T-helper 22 cell (primary cell): ENCODE measurements around the gene TWNK.

Experiments used
- DNase-seq: peaks from one replicate; pipeline ENCODE4 v3.0.0-alpha.2; 2020; ENCODE audit warnings: low read depth

Gene TWNK

DNA sequence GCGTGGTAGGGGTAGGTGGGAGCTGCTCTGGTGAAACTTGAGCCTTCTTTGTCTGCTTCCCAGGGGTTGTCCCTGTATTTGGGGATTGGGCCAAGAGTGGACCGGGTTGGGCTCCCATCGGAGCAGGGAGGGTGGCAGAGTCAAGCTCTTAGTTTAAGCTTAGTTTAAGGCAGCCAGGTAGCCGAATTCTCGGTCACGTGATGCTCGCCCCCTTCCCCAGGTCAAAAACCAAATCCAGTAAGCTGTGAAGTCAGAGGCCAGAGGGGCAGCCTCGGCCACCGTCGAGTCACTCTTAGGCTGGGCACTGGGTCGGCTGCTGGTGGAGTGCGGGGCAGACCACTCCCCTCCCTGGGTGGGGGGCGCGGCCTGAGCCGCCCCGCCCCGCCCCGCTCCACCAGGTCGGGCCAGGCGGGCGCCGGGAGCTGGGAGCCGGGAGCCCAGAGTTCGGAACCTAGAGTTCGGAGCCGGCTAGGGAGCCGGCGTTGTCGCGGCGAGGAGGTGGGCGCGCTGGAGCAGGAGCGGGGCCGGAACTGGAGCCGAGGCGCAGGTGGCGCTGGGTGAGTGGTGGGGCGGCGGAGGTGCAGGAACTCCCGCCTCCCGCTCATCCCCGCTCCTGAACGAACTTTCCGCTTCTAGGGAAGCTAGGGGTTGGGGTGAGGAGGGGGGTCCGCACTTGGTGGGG, 9.5 kb downstream of the TWNK start:
- DNase-seq = peak; percentile 18

DNA sequence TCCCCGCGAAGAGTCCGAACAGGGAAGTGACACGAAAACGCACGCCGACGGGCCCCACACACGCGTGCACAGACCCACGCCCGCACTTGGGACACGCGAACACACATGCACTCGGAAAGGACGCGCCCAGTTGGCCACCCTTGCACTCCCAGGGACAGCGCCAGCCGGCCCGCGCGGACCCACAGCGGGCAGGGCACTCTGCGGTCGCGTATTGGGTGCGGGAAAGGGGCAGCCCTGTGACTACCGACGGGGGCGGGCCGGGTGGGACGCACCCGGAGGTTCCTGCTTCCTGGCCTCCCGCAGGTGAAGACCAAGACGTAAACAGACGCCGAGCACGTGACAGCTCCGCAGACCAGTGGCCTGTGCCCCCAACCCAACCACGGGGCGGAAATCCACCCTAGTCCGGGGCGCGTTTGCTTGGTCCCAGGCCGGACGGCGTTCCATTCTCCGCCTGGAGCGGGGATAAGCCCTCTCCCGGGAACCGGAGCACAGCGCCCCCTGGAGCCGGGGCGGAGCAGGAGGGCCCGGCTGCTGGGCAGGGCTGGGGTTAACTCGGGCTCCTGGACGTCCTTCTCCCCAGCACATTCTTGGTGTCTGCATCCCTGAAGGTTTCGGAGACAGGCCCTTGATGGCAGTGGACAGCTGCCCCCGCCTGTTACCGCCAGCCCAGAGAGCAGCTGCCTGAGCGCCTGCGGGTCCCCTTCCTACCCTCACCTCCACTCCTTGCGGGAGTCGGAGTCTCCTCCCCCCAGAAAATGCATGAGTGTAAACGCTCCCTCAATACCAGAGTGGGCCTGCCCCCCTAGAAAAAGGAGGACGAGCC, 10.2 kb downstream of the TWNK start:
- peak; percentile 64 for DNase-seq

DNA sequence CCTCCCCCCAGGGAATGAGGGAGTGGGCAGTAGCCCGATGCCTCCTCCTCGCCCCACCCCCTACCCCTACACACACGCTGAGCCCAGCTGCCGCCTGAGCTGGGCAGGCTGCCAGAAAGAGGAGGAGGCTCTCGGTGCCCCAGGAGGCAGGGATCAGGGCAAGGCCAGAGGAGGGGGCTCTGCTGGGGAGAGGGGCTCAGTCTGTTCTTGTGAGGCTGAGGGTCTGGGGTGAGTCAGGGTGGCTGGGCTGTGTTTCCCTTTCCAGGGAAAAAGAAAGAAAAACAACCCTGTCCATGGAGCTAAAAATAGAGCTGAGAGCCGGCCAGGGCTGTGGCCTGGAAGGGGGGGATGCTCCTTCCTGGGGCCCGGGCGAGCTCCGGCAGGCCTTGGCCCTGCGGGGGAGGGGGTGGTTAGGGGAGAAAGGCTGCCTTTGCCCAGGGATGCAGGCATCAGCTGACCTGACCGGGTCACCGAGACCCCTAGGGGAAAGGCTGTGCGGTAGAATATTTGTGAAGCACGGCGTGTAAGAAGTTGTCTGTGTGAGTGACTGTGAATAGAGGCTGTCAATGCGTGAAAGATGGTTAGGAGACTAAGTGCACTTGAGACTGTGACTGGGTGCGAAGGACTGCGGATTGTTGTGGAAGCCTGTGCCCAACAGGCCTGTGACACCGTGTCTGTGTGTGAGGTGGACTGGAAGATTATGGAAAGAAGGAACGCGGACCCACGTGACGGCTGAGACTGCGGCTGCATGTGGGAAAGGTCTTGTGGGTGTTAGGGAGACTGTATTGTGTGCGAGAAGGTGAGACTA, 11.0 kb downstream of the TWNK start:
- peak; percentile 47 for DNase-seq

DNA sequence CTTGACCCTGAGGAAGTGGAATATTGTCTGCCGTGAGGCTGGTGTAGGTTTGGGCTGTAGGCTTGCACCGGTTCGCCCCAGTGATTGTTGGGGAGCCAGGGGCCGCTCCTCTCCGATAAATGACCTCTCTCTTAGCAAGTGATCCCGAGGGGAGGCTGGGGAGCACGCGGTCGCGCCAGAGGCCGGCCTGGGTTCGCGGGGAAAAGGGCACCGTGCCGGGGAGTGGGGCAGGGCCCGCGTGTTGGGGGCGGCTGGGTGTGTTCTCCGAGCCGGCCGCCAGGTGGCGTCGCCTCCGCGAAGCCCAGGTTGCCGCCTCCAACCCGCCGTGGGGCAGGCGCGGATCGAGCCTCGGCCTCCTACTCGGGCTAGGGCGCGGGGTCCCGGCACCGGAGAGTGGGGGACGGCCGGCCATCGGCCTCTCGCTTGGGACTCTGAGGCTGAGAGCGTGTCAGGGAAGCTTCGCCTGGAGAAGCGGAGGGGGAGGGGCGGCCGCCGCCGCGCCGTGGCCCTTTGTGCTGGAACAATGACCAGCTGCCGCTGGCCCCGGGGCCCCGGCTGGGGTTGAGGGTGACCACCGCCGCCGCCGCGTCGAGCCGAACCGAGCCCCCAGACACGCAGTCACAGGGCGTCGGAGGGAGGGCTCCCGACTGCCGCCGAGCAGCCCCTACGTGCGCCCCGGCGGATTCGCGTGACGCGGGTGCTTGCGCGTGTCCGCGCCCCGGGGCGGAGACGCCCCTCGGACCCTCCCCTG, 11.8 kb downstream of the TWNK start:
- peak; percentile 54 for DNase-seq

DNA sequence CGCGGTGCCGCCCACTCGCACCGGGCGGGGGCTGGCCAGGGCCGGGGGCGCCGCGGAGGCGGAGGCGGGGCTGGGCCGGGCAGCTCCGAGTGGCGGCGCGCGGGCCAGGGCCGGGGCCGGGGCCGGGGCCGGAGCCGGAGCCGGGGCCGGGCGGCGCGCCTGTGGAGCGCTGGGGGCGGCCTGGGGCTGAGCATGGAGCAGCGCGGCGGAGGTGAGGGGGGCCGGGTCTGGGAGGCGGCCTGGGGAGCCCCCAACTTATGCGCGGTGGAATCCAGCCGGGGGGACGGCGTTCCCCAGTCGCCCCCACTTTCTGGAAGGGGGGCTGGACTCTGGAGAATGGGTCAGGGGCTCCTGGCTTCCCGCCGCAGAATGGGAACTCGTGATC, 12.4 kb downstream of the TWNK start, which contains the start of gene LZTS2:
Gene LZTS2 (plus strand): TSS at position 67 of the 385 bp plus-strand sequence. CDS start 2,731 bp downstream, outside the sequence.
- no peak for DNase-seq

DNA sequence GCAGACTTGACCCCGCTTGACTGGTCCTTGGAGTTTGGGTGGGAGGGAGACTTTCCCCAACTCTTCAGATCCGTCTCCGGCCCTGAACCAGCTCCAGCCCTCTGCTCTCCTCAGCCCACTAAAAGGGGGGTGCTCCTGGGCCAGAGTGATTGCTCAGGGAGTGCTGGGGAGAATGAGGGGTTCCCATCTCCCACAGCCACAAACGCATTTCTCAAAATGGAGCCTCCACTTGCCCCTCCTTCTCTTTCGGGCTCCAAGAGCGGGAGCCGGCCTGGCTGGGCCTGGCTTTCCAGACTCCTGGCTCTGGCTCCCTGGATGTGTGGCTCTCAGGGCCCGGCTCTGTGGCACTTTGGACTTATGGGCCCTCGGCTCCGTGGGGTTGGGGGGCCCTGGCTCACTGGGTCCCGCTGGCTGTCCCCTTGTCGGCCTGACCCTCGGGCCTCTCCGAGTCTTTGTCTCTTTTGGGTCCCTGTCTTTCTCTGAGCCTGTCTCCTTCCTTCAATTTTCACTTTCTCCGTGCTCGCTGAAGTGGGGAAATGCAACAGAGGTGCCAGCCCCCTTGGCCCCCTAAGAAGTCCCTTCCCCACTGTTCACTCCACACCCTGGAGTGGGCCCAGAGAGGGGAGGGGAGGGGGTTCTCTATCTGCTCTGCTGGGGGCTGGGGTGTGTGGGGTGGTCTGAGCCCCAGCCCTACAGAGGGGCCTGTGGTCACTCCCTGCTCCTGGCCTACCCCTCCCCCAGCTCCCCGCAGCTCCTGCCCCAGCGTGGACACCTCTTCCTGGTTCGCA, 13.0 kb downstream of the TWNK start:
- no peak for DNase-seq

DNA sequence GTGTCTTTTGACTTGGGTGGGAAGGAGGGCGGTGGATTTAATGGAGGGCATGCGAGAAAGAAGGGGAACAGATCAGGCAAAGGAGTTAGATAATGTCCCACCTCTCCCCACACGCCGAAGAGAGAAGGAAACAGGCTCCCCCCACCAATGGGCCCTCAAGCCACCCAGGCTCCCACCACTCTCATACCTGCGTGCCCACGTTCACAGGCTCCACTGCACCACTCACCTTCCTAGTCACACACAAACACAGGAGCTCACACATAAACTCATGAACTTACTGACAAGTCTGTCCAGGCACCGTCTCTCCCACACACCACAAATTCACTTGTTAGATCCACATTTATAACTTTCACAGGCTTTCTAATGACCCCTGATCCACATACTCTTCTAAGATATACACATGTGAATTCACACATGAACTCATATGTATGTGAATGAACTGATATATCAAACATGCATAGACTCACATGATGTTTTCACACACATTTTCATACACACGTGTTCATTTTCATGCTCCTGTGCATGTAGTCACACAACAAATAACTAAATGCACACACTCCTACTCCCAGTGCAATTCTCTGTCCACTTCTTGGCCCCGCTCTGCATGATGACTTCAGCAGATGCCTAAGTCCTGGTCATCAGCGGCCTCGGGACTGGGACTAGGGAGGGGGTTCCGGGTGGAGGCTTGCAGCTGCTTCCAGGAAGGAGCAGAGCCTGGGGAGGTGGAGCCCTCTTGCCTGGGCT, 13.7 kb downstream of the TWNK start:
- no peak for DNase-seq

DNA sequence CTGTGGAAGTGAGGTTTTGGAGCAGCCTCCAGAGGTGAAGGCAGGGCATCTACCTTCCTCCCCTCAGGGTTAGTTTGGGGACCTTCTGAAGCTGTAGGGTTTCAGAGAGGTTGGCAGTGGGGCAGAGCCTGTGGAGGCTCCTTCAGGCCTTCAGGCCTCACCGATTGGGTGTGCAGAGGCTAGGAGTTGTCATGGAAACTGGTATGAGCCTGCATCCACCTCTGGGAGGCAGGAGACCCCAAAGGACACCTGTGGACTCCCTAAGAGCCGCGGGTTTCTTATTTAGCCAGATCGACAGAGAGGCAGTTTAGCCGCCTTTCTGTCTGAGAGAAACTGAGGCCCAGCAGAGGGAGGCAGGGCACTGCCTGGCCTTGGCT, 14.3 kb downstream of the TWNK start:
- no peak for DNase-seq

DNA sequence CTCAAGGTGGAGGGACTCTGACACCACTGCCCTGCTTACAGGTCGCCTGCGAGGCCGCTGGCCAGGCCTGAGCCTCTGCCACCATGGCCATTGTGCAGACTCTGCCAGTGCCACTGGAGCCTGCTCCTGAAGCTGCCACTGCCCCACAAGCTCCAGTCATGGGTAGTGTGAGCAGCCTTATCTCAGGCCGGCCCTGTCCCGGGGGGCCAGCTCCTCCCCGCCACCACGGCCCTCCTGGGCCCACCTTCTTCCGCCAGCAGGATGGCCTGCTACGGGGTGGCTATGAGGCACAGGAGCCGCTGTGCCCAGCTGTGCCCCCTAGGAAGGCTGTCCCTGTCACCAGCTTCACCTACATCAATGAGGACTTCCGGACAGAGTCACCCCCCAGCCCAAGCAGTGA, 15.1 kb downstream of the TWNK start:
- DNase-seq = no peak

DNA sequence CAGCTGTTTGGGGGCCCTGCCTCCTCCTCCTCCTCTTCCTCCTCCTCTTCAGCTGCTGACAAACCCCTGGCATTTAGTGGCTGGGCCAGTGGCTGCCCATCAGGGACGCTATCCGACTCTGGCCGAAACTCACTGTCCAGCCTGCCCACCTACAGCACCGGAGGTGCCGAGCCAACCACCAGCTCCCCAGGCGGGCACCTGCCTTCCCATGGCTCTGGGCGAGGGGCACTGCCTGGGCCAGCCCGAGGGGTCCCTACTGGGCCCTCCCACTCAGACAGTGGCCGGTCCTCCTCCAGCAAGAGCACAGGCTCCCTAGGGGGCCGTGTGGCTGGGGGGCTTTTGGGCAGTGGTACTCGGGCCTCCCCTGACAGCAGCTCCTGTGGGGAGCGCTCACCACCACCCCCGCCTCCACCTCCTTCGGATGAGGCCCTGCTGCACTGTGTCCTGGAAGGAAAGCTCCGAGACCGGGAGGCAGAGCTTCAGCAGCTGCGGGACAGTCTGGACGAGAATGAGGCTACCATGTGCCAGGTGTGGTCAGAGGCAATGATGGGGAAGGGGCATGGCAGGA, 16.4 kb downstream of the TWNK start:
- DNase-seq = no peak

DNA sequence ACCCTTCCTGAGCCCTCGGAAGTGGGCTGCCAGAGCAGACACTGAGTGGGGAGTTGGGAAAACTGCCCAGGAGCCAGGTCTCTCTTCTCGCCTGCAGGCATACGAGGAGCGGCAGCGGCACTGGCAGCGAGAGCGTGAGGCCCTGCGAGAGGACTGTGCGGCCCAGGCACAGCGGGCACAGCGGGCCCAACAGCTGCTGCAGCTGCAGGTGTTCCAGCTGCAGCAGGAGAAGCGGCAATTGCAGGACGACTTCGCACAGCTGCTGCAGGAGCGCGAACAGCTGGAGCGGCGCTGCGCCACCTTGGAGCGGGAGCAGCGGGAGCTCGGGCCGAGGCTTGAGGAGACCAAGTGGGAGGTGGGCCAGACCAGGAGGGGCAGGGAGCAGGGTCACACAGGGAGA, 18.0 kb downstream of the TWNK start:
- no peak for DNase-seq

DNA sequence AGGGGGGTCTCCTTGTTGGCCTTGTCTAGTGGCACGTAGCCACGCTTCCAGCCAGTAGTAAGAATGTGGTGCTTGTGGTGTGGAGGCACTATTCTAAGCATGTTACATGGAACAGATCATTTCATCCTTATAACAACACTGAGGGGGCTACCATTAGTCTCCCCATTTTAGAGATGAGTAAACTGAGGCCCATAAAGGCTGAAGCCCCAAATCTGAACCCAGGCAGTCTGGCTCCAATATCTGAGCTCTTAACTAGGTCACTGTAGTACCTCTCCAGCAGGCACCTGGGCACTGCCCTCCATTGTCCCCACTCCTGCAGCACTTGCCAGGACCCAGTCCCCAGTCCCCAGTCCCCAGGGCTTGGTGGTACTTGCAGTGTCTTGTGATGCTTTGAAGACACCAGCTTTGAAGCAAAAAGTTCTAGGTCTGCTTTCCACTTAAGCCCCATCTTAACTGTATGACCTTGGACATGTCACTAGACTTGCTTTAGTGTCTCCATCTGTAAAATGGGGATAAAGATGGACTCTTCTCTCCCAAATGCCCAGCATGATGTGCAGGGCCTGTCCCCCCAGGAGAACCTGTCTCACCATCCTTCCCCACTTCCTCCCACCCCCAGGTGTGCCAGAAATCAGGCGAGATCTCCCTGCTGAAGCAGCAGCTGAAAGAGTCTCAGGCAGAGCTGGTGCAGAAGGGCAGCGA, 18.7 kb downstream of the TWNK start:
- no peak for DNase-seq

DNA sequence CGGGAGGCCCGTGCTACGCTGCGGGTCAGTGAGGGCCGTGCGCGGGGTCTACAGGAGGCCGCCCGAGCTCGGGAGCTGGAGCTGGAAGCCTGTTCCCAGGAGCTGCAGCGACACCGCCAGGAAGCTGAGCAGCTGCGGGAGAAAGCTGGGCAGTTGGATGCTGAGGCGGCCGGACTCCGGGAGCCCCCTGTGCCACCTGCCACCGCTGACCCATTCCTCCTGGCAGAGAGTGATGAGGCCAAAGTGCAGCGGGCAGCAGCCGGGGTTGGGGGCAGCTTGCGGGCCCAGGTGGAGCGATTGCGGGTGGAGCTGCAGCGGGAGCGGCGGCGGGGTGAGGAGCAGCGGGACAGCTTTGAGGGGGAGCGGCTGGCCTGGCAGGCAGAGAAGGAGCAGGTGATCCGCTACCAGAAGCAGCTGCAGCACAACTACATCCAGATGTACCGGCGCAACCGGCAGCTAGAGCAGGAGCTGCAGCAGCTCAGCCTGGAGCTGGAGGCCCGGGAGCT, 19.3 kb downstream of the TWNK start:
- DNase-seq = no peak

DNA sequence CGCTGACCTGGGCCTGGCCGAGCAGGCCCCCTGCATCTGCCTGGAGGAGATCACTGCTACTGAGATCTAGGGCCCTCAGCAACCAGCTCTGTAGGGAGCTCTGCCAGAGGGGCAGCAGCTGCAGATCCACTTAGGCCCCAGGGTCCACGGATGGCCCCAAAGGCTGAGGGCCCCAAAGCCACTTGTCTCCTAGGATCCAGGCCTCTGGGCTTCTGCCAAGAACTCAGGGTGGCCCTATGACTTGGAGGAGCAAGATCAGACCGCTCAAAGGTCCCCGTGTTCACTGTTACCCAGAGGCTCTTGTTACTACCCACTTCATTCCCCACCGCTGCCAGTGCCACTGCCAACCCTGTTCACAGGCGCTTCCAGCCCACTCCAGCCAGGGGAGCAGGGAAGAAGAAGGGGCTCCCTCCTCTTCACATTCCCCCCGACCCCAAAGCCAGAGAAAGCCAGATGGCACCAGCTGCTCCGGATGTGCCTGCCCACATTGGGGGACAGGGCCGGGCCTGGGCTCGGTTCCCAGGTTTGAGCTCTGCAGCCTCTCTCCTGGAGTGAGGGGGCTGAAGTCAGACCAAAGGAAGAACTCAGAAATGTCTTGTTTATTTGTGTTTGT, 19.9 kb downstream of the TWNK start:
- DNase-seq = no peak

DNA sequence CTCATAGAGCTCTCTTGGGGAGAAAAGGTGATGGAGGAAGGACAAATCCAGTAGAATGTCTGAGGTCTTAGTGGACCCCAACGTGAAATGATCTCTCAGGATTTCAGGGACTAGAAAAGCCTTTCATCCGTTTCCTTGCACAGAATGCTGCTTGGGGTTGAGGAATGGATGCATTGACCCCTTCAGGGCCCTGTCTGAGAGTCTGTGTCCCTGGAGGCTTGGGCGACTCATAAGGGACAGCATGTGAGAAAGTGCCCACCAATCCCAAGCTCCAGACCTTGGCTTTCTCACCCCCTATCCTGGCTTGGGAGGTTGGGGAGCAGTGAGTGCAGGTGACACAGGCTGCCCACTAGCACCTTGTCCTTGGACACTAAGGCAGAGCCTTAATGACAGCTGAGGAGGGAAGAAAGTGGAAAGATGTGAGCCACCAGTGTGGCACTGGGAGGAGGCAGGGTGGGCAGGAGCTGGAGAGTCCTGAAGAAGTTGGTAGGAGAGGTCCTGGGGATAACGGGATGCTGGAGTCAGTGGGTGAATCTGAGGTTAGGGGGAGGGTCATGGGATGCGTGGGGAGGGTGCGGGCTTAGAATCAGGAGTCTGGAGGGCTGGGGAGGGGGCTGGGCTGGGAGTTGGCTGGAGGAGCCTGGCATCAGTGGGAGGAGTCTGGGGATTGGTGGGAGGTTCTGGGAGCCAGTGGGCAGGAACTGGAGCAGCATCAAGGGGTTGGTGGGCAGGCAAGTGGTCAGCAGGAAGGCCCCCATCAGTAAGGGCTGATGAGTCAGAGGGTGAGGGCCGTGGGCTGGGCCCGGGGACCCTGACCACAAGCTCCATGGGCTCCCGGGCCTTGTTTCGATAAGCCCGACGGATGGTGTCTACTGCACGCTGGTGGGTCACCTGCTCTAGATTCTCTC, 20.8 kb downstream of the TWNK start:
- DNase-seq = no peak

DNA sequence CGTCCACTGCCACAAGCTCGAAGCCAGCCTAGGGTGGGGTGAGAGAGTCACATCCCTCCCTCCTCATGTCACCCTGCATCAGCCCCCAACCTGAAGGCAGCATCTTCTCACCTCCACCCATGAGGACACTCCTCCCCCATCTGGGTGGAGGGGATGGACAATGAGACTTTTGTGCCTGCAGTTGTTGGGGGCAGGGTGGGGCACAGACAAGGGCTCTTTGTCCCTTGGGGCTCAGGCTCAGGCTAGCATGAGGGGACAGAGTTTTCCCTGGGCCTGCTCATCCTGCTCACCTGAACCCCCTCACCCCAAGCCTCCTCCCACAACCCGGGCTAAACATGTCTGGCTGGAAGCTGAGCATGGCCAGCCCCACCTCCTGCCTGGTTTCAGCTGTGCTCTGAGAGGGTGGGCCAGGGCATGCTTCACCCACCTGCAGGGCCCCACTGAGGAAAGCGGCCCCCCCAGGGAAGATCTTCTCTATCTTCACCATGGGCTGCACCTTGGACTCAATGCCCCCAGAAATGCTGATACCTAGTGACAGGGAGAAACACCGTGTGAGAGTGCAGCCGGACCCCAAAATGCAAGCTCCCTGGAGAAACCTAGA, 21.6 kb downstream of the TWNK start:
- DNase-seq = no peak

DNA sequence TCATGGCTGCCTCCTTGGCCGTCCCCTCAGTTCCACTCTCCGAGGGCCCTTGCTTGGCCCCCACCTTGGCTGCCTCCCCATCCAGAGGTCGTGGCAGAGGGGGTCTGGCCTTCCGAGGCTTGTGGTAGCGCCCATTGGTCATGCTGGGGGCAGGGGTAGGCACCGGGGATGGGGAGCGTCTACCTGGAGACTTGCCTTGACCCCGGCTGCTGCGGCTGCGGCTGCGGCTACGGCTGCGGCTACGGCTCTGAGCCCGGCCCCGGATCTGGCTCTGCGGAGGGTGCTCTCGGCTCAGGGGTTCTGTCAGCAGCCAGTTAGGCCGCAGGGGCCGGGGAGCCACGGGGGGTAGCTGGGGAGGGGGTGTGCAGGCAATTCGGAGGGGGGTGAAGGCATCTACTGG, 23.0 kb downstream of the TWNK start:
- no peak for DNase-seq
